Duodenal mucosa (tissue), 2 donors: ENCODE results near the gene SYT13.
"Not testable (repeated sequence)": the region's sequence is repeated elsewhere in the genome, so short reads cannot be mapped to it uniquely, and the experiment has no call there.

Experiments
- H3K27ac ChIP-seq: one replicate; pipeline ENCODE4 v1.7.0; 2013; ENCODE audit warnings: low read depth, low read length
- H3K27me3 ChIP-seq, 2 donors: one replicate each; pipeline ENCODE4 v1.7.0; 2013; ENCODE audit warnings: low read length in 2 of 2, control low read depth in 1 of 2; ENCODE audit not compliant: insufficient read depth in 2 of 2, control insufficient read depth in 1 of 2
- H3K36me3 ChIP-seq, 2 donors: one replicate each; pipeline ENCODE4 v1.7.0; 2013; ENCODE audit warnings: low read length in 2 of 2, control low read depth in 1 of 2; ENCODE audit not compliant: insufficient read depth in 2 of 2, control insufficient read depth in 1 of 2
- H3K4me1 ChIP-seq, 2 donors: one replicate each; pipeline ENCODE4 v1.7.0; 2013; ENCODE audit warnings: low read length in 2 of 2, control low read depth in 1 of 2; ENCODE audit not compliant: insufficient read depth in 2 of 2, control insufficient read depth in 1 of 2
- H3K4me3 ChIP-seq, 2 donors: one replicate each; pipeline ENCODE4 v1.7.0; 2013; ENCODE audit warnings: low read length in 2 of 2, low read depth in 1 of 2
- H3K9ac ChIP-seq, 2 donors: one replicate each; pipeline ENCODE4 v1.7.0; 2013; ENCODE audit warnings: low read length in 2 of 2, low read depth in 1 of 2
- H3K9me3 ChIP-seq, 2 donors: one replicate each; pipeline ENCODE4 v1.7.0; 2013; ENCODE audit warnings: low read length in 2 of 2, control low read depth in 1 of 2; ENCODE audit not compliant: control insufficient read depth in 1 of 2

The SYT13 gene

GRCh38 chr11:45252134-45252856, 33.8 kb downstream of the SYT13 start:
- no peak overlapping the region for H3K27ac ChIP-seq
- no peak overlapping the region for H3K9ac ChIP-seq
- no peak overlapping the region for H3K4me3 ChIP-seq
- H3K9me3 ChIP-seq, result no peaks in the 10 kb centered on the region
- peaks cover 8 to 10% of the 10 kb centered on the region in 2 donors for H3K4me1 ChIP-seq
- peaks cover 0 to 9% of the 10 kb centered on the region in 2 donors for H3K36me3 ChIP-seq
- peaks cover 0 to 4% of the 10 kb centered on the region in 2 donors for H3K27me3 ChIP-seq

- no peaks in the 10 kb centered on the region for H3K9me3 ChIP-seq
- H3K9ac ChIP-seq, result no peak overlapping the region
- H3K36me3 ChIP-seq, result peaks cover 0 to 13% of the 10 kb centered on the region in 2 donors
- no peak overlapping the region for H3K27ac ChIP-seq
- H3K27me3 ChIP-seq, result peaks cover 0 to 4% of the 10 kb centered on the region in 2 donors
- peaks cover 14 to 15% of the 10 kb centered on the region in 2 donors for H3K4me1 ChIP-seq
- no peak overlapping the region for H3K4me3 ChIP-seq
Measured at GRCh38 chr11:45250035-45250718, 36.0 kb downstream of the SYT13 start.

GRCh38 chr11:45249372-45249771, 36.8 kb downstream of the SYT13 start:
- H3K27ac ChIP-seq, H3K27me3 ChIP-seq, H3K9me3 ChIP-seq, H3K9ac ChIP-seq, H3K4me3 ChIP-seq: not testable (repeated sequence)
- peaks cover 19 to 23% of the 10 kb centered on the region in 2 donors for H3K4me1 ChIP-seq
- H3K36me3 ChIP-seq, result peaks cover 0 to 11% of the 10 kb centered on the region in 2 donors

- Histone ChIP-seq H3K27ac (no peak overlapping the region), H3K27me3 (peaks cover 0 to 4% of the 10 kb centered on the region in 2 donors)
Measured at GRCh38 chr11:45248501-45249011, 37.6 kb downstream of the SYT13 start.

GRCh38 chr11:45247433-45247832, 38.7 kb downstream of the SYT13 start:
- H3K27ac ChIP-seq, result no peak overlapping the region
- peaks cover 0 to 2% of the 10 kb centered on the region in 2 donors for H3K27me3 ChIP-seq
- H3K9ac ChIP-seq, result no peak overlapping the region
- peaks cover 13 to 22% of the 10 kb centered on the region in 2 donors for H3K4me1 ChIP-seq
- peaks cover 0 to 16% of the 10 kb centered on the region in 2 donors for H3K36me3 ChIP-seq
- no peaks in the 10 kb centered on the region for H3K9me3 ChIP-seq
- H3K4me3 ChIP-seq, result no peak overlapping the region

More at GRCh38 chr11:45248501-45249011, 37.6 kb downstream of the SYT13 start:
- Histone ChIP-seq H3K9me3 (no peaks in the 10 kb centered on the region), H3K36me3 (peaks cover 0 to 12% of the 10 kb centered on the region in 2 donors), H3K4me1 (peaks cover 19 to 26% of the 10 kb centered on the region in 2 donors), H3K9ac (no peak overlapping the region), H3K4me3 (no peak overlapping the region)

GRCh38 chr11:45246241-45246640, 39.9 kb downstream of the SYT13 start:
- H3K9ac ChIP-seq, result no peak overlapping the region
- H3K27ac ChIP-seq, result no peak overlapping the region
- H3K4me1 ChIP-seq, result peaks cover 9 to 17% of the 10 kb centered on the region in 2 donors
- no peak overlapping the region for H3K4me3 ChIP-seq
- H3K9me3 ChIP-seq, result no peaks in the 10 kb centered on the region
- H3K27me3 ChIP-seq, result no peaks in the 10 kb centered on the region
- peaks cover 0 to 16% of the 10 kb centered on the region in 2 donors for H3K36me3 ChIP-seq

- H3K4me1 ChIP-seq, result peaks cover 9 to 17% of the 10 kb centered on the region in 2 donors
- H3K4me3 ChIP-seq, result no peak overlapping the region
- no peak overlapping the region for H3K9ac ChIP-seq
- no peaks in the 10 kb centered on the region for H3K27me3 ChIP-seq
- no peak overlapping the region for H3K27ac ChIP-seq
- H3K9me3 ChIP-seq, result no peaks in the 10 kb centered on the region
- H3K36me3 ChIP-seq, result peaks cover 0 to 16% of the 10 kb centered on the region in 2 donors
Measured at GRCh38 chr11:45245218-45246045, 40.7 kb downstream of the SYT13 start.

GRCh38 chr11:45243967-45244366, 42.2 kb downstream of the SYT13 start:
- peaks cover 0 to 16% of the 10 kb centered on the region in 2 donors for H3K36me3 ChIP-seq
- no peak overlapping the region for H3K9ac ChIP-seq
- H3K4me1 ChIP-seq, result peaks cover 9 to 17% of the 10 kb centered on the region in 2 donors
- peaks cover 0 to 6% of the 10 kb centered on the region in 2 donors for H3K9me3 ChIP-seq
- no peaks in the 10 kb centered on the region for H3K27me3 ChIP-seq
- H3K4me3 ChIP-seq, result no peak overlapping the region
- no peak overlapping the region for H3K27ac ChIP-seq

- H3K4me1 ChIP-seq, result peaks cover 1 to 6% of the 10 kb centered on the region in 2 donors
- H3K4me3 ChIP-seq, result no peak overlapping the region
- H3K9me3 ChIP-seq, result peaks cover 0 to 6% of the 10 kb centered on the region in 2 donors
- H3K9ac ChIP-seq, result no peak overlapping the region
- peaks cover 0 to 3% of the 10 kb centered on the region in 2 donors for H3K27me3 ChIP-seq
- no peak overlapping the region for H3K27ac ChIP-seq
- H3K36me3 ChIP-seq, result peaks cover 0 to 12% of the 10 kb centered on the region in 2 donors
Measured at GRCh38 chr11:45239733-45240132, 46.4 kb downstream of the SYT13 start.
